GM20000 (cell line): Measurements from ENCODE around the gene GDPD3.

ENCODE experiments used
- DNase-seq: peaks from one replicate; pipeline ENCODE4 v3.0.0; 2012; ENCODE audit warnings: low spot score
- CTCF ChIP-seq: IDR thresholded peaks from 2 replicates; pipeline ENCODE4 v1.5.1; 2012; ENCODE audit warnings: mild to moderate bottlenecking, control low read depth; ENCODE audit errors: extremely low read depth, missing control alignments

Gene GDPD3

DNA sequence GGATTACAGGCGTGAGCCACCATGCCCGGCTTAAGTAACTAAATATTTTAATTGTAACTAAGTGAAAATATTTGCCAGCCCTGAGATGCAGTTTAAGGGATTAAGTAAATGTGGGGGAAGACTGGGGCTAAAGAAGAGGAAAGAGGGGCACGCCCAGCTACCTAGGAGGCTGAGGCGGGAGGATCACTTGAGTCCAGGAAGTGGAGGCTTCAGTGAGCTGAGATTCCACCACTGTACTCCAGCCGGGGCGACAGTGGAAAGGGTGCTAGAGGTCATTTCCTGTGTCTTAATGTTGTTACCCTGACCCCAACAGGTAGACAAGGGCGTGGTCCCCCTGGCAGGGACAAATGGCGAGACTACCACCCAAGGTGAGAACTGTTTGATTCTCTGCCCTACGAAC lies 45.0 kb downstream of the GDPD3 start:
- TF ChIP-seq CTCF = no peak
- DNase-seq = no peak

GRCh38 chr16:30067584-30067916 lies 45.8 kb downstream of the GDPD3 start:
- DNase-seq = no peak
- TF ChIP-seq CTCF = no peak

- TF ChIP-seq CTCF = no peak
- no peak for DNase-seq
These were observed 46.4 kb downstream of the GDPD3 start for GRCh38 chr16:30066761-30067583.

- no peak for TF ChIP-seq CTCF
- DNase-seq = no peak
These were observed 47.2 kb downstream of the GDPD3 start for GRCh38 chr16:30065943-30066760.

GRCh38 chr16:30065102-30065942 lies 48.0 kb downstream of the GDPD3 start, which contains the start of gene ALDOA:
Gene ALDOA, plus strand, starts transcription at chr16:30065760. Its CDS starts 1,138 bp downstream, at chr16:30066898.
- peak; percentile 97 for DNase-seq
- no peak for TF ChIP-seq CTCF

DNA sequence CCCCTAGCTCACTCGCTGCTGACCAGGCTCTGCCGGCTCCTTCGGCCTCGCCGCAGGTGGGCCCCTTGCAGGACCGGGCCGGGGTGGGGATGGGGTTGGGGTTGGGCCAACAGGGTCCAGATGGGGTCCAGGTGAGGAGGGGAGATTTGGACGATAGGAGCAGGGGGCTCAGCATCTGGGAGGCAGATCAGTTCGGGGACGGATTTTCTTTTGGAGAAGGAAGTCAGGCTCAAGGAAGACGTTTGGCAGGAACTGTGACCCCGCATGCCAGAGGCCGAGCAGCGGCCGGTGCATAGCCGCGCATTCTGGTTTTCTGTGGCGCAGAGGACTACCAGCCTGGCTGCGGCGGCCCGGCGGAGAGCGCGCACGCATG lies 48.6 kb downstream of the GDPD3 start:
- TF ChIP-seq CTCF = no peak

More for the DNA sequence above, 48.6 kb downstream of the GDPD3 start:
- no peak for DNase-seq
